Chondrocyte (in vitro differentiated cells): Measurements from ENCODE around the gene CEP131. TPM values are rescaled to one million over a fixed set of nuclear protein-coding genes. Genes with fewer than 3 reads are reported as not detected.
"Not testable (repeated sequence)": the region's sequence is repeated elsewhere in the genome, so short reads cannot be mapped to it uniquely, and the experiment has no call there.

ENCODE experiments used
- DNase-seq: peaks from one replicate; pipeline ENCODE4 v3.0.0; 2021; ENCODE audit warnings: mixed read lengths, low spot score
- H3K27ac Mint-ChIP-seq: one replicate; pipeline ENCODE4 v1.8.0; 2021; ENCODE audit warnings: mild to moderate bottlenecking, moderate library complexity, mixed read lengths; ENCODE audit not compliant: unreplicated experiment
- H3K27me3 Mint-ChIP-seq: 2 replicates; pipeline ENCODE4 v1.8.0; 2021; ENCODE audit warnings: low read depth, mixed read lengths
- H3K36me3 Mint-ChIP-seq: 2 replicates; pipeline ENCODE4 v1.8.0; 2021; ENCODE audit warnings: low read depth, mixed read lengths
- H3K4me1 Mint-ChIP-seq: 2 replicates; pipeline ENCODE4 v1.8.0; 2021; ENCODE audit warnings: low read depth, mild to moderate bottlenecking, mixed read lengths
- H3K4me3 Mint-ChIP-seq: one replicate; pipeline ENCODE4 v1.8.0; 2021; ENCODE audit warnings: mild to moderate bottlenecking, moderate library complexity, mixed read lengths; ENCODE audit not compliant: unreplicated experiment
- H3K9me3 Mint-ChIP-seq: 2 replicates; pipeline ENCODE4 v1.8.0; 2021; ENCODE audit warnings: low read depth, mixed read lengths
- CTCF ChIP-seq: fragments of 200-600 bp; sonication (generic); IDR thresholded peaks from 2 replicates; pipeline ENCODE4 v1.5.0; 2021; ENCODE audit warnings: antibody characterized with exemption, mild to moderate bottlenecking, moderate library complexity
- total RNA-seq: library from RNA; stranded (reverse); gene quantifications from 3 replicates; pipeline ENCODE4 v1.2.1, GENCODE V29; 2021

CEP131 gene
- total RNA-seq, 1 donor from 2014 or later = 8.2 TPM

DNA sequence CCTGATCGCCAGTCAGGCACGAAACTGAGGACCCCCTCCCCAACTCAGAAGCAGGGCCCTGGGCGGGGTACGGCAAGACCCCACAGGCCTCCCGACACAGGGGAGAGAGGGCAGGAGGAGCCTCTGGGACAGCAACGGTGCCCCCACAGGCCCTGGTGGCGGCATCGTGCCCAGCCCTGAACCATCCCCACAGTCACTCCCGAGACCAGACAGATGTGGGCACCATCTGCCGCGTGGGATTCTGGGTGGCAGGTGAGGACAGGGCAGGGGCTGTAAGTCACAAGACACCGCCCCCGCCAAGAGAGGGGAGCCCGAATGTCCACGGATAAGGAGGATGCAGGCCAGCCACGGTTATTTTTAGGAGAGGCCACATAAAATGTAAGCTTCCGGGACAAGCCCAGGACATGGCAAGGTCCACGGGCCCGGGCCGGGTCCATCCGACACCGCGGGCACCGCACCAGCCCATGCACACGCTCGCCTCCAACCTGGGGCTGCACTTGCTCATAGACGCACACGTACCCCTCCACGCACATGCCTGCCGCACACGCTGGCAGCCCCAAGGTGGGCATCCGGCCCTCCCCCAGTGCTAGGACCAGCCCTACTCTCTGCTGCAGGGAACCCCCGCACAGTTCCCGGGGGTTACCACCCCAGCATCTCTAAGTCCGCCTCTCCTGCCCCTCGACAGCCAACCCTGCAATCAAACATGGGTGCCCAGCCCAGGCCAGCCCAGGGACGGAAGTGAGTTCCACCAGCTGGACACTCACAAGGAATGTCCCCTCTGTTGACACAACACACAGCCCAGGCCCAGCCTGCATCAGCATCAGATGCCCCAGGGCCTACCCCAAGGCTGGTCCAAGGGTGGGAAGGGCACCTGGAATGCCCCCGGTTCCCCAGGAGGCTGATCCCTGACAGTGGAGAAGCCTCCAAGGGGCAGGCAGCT, 65.6 kb downstream of the CEP131 start:
- Mint-ChIP-seq H3K27me3 (peaks cover 2% of the 10 kb centered on the region), H3K9me3 (no peaks in the 10 kb centered on the region), H3K36me3 (no peaks in the 10 kb centered on the region), H3K4me1 (peaks cover 2% of the 10 kb centered on the region), H3K27ac (no peak overlapping the region), H3K4me3 (no peak overlapping the region)
- TF ChIP-seq CTCF = no peak
- DNase-seq = no peak

- H3K9me3 Mint-ChIP-seq = no peaks in the 10 kb centered on the region
- H3K27ac Mint-ChIP-seq = no peak overlapping the region
- peaks cover 7% of the 10 kb centered on the region for H3K27me3 Mint-ChIP-seq
- H3K36me3 Mint-ChIP-seq = no peaks in the 10 kb centered on the region
- peaks cover 2% of the 10 kb centered on the region for H3K4me1 Mint-ChIP-seq
- no peak for DNase-seq
- no peak for TF ChIP-seq CTCF
- H3K4me3 Mint-ChIP-seq = no peak overlapping the region
These were observed 67.8 kb downstream of the CEP131 start for GRCh38 chr17:81154961-81155360.

GRCh38 chr17:81154016-81154415, 68.7 kb downstream of the CEP131 start:
- not testable (repeated sequence) for H3K27ac Mint-ChIP-seq

DNA sequence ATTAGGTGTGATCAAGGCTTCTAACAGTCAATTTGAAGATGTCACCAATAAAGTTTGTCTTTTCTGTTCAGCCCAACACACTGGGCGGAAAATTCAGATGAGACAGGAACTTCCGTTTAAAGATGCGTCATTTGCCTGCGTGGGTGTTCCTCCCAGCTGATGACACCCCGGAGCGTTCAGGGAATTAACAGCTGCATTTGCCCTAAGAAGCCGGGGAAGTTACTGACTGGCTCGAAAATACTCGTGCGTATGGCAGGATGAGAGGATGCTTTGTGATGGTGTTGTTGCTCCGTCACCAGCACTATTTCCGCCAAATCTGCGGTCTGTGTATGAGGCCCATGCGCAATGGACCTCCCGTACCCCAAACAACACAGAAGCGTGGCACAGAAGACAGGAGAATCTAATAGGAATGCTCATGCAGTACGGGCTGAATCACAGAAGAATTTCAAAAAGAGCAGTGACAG, 69.4 kb downstream of the CEP131 start:
- TF ChIP-seq CTCF = no peak
- Mint-ChIP-seq H3K9me3 (no peaks in the 10 kb centered on the region), H3K27me3 (peaks cover 7% of the 10 kb centered on the region), H3K27ac (peak overlapping the region; percentile 13), H3K4me3 (no peak overlapping the region), H3K36me3 (no peaks in the 10 kb centered on the region), H3K4me1 (peaks cover 2% of the 10 kb centered on the region)
- DNase-seq = no peak

More at GRCh38 chr17:81154016-81154415, 68.7 kb downstream of the CEP131 start:
- not testable (repeated sequence) for H3K9me3 Mint-ChIP-seq, H3K4me1 Mint-ChIP-seq, H3K27me3 Mint-ChIP-seq, H3K4me3 Mint-ChIP-seq, H3K36me3 Mint-ChIP-seq, DNase-seq

GRCh38 chr17:81152288-81152828, 70.4 kb downstream of the CEP131 start:
- no peak for DNase-seq
- Mint-ChIP-seq H3K4me1 (peaks cover 2% of the 10 kb centered on the region), H3K36me3 (no peaks in the 10 kb centered on the region), H3K4me3 (no peak overlapping the region), H3K9me3 (no peaks in the 10 kb centered on the region), H3K27ac (no peak overlapping the region), H3K27me3 (peaks cover 7% of the 10 kb centered on the region)
- TF ChIP-seq CTCF = no peak
